Esophagus (tissue), 2 donors: ENCODE data around the gene SUMO2. TPM values are rescaled to one million over a fixed set of nuclear protein-coding genes. Genes with fewer than 3 reads are reported as not detected.
"Not testable (repeated sequence)": the region's sequence is repeated elsewhere in the genome, so short reads cannot be mapped to it uniquely, and the experiment has no call there.

ENCODE experiments used
- H3K27ac ChIP-seq, 2 donors: one replicate each; pipeline ENCODE4 v1.5.1; 2013; ENCODE audit warnings: low read depth in 2 of 2, mild to moderate bottlenecking in 2 of 2, inconsistent platforms in 1 of 2, low read length in 1 of 2, moderate library complexity in 1 of 2
- H3K27me3 ChIP-seq, 2 donors: one replicate each; pipeline ENCODE4 v1.6.1; 2013; ENCODE audit warnings: low read length in 2 of 2, control low read depth in 1 of 2, mild to moderate bottlenecking in 1 of 2; ENCODE audit not compliant: insufficient read depth in 2 of 2, control insufficient read depth in 1 of 2
- H3K36me3 ChIP-seq, 2 donors: one replicate each; pipeline ENCODE4 v1.6.1; 2013; ENCODE audit warnings: low read length in 1 of 2; ENCODE audit not compliant: control insufficient read depth in 2 of 2, insufficient read depth in 2 of 2
- H3K4me1 ChIP-seq, 2 donors: one replicate each; pipeline ENCODE4 v1.6.1; 2013; ENCODE audit warnings: low read length in 1 of 2; ENCODE audit not compliant: control insufficient read depth in 2 of 2, insufficient read depth in 2 of 2
- H3K4me3 ChIP-seq, 2 donors: one replicate each; pipeline ENCODE4 v1.5.1; 2013; ENCODE audit warnings: low read length in 2 of 2, mild to moderate bottlenecking in 2 of 2, low read depth in 1 of 2, moderate library complexity in 1 of 2
- H3K9me3 ChIP-seq, 2 donors: one replicate each; pipeline ENCODE4 v1.6.1; 2013; ENCODE audit warnings: mild to moderate bottlenecking in 2 of 2, low read depth in 1 of 2, low read length in 1 of 2, moderate library complexity in 1 of 2; ENCODE audit not compliant: control insufficient read depth in 2 of 2, insufficient read depth in 1 of 2
- WGBS, 2 donors: extraction: QIAGEN DNeasy Blood & Tissue Kit; methylation state at CpG; one replicate each; pipeline ENCODE4 v1.1.7; 2013; 5-methylcytosine and 5-hydroxymethylcytosine counted together
- polyA plus RNA-seq, 2 donors: library from polyadenylated mRNA; stranded (reverse); fragments of 200-250 nt; gene quantifications; one replicate each; pipeline ENCODE4 v1.2.3, GENCODE V29; 2013
- donor health status: healthy with polysubstance abuse.
- donor health status: Bipolar disorder and iron deficiency.

Gene SUMO2
- polyA plus RNA-seq, 2 donors = 68.8 to 76.0 TPM

DNA sequence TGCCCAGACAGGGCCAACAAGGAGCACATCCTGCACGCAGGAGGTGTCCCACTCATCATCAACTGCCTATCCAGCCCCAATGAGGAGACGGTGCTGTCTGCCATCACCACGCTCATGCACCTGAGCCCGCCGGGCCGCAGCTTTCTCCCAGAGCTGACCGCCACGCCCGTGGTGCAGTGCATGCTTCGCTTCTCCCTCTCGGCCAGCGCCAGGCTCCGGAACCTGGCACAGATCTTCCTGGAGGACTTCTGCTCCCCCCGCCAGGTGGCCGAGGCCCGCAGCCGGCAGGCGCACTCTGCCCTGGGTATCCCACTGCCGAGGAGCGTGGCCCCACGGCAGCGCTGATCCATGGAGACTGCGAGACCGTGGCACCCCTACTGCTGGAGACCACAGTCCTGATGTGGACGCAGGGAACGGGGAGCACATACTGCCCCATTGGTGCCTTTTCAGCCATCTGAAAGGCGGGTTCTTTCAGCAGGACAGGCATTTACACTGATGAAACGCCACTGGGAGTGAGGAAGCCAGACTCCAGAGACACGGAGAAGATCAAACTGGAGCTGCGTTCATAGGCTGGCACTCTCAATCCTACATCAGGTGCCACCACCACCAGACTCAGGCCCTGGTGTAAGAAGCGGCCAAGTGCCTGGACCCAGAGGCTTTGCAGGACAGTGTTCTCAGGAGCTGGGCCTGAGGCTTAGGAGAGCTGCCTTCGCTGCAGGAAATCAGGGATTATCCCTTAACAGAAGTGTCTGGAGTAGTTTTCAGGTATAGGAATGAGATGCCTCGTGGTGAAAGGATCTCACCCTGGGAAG, 53.9 kb downstream of the SUMO2 start:
- 78 to 81% methylated on average over 33 of the region's 33 CpGs for WGBS, 2 donors
- Histone ChIP-seq H3K4me3 (no peak overlapping the region), H3K4me1 (peaks cover 5 to 31% of the 10 kb centered on the region in 2 donors), H3K9me3 (no peaks in the 10 kb centered on the region), H3K27ac (peak overlapping the region; percentile 35 to 68), H3K36me3 (peaks cover 4 to 11% of the 10 kb centered on the region in 2 donors), H3K27me3 (no peaks in the 10 kb centered on the region)

DNA sequence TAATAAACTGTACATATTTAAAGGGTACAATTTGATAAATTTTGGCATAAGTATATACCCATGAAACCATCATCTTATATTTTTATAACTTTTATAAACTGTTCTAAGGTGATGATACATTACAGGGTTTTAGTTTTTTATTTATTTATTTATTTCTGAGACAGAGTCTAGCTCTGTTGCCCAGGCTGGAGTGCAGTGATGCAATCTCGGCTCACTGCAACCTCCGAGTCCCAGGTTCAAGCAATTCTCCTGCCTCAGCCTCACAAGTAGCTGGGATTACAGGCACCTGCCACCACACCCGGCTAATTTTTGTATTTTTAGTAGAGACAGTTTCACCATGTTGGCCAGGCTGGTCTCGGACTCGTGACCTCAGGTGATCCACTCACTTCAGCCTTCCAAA, 54.8 kb downstream of the SUMO2 start:
- peaks cover 5 to 33% of the 10 kb centered on the region in 2 donors for H3K4me1 ChIP-seq
- H3K4me3 ChIP-seq, H3K9me3 ChIP-seq, H3K27me3 ChIP-seq: not testable (repeated sequence)
- peaks cover 4 to 11% of the 10 kb centered on the region in 2 donors for H3K36me3 ChIP-seq
- H3K27ac ChIP-seq = peak overlapping the region in 1 of 2 donors; percentile 68
- WGBS, 2 donors = 64 to 81% methylated on average over 5 of the region's 5 CpGs

DNA sequence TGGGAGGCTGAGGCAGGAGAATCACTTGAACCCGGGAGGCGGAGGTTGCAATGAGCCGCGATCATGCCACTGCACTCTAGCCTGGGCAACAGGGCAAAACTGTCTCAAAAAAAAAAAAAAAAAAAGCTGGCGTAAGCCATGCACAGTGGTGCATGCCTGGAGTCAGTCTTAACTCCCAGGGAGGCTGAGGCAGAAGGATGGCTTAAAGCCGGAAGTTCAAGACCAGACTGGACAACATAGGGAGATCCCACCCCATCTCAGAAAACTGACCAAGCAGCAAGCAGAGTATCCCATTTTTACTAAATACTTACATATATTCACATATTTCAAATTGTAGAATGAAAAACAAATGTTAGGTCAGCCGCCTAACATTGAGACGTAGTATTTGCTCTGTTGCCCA, 55.8 kb downstream of the SUMO2 start:
- H3K4me3 ChIP-seq = no peak overlapping the region
- H3K36me3 ChIP-seq = peaks cover 4 to 11% of the 10 kb centered on the region in 2 donors
- peaks cover 5 to 33% of the 10 kb centered on the region in 2 donors for H3K4me1 ChIP-seq
- no peaks in the 10 kb centered on the region for H3K27me3 ChIP-seq
- 87 to 96% methylated on average over 8 of the region's 8 CpGs for WGBS, 2 donors
- peak overlapping the region; percentile 15 to 37 for H3K27ac ChIP-seq
- H3K9me3 ChIP-seq = no peaks in the 10 kb centered on the region

DNA sequence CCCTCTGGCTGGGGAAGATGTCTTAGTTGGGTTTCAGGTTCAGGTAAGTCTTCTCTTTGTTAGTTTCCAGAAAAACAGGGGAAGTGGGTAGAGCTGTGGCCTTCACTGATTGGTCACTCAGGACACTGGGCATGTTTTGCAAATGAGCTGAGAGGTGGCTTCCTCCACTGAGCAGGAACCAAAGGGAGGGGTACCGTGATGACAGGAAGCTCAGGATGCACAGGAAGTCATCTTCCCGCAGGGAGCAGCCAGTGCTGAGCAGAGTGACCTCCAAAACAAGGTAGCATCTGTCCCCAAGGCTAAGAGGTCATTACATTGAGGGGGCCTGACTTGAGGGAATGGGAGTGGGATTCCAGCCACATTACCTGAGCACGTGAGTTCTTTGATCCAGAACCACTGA, 56.8 kb downstream of the SUMO2 start:
- H3K36me3 ChIP-seq = peaks cover 4 to 11% of the 10 kb centered on the region in 2 donors
- no peak overlapping the region for H3K4me3 ChIP-seq
- no peaks in the 10 kb centered on the region for H3K9me3 ChIP-seq
- H3K27me3 ChIP-seq = no peaks in the 10 kb centered on the region
- H3K27ac ChIP-seq = peak overlapping the region; percentile 8 to 71
- peaks cover 5 to 33% of the 10 kb centered on the region in 2 donors for H3K4me1 ChIP-seq
- WGBS, 2 donors = 62 to 63% methylated on average over 3 of the region's 3 CpGs

DNA sequence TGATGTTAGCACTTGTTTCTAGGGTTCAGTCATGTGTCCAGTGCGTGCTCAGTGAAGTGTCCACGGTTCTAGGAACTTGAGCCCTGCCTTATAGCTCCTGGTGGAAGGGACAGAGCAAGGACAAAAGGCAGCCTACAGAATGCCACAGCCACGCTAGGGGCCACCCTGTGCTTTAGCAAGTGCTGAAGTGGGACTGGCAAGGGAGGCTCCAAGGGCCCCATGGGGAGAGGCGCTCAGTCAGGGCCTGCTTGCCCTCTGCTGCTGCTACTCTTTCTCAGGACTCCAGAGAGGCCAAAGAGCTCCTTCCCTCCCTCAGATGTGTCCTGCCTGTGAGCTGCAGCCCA, 58.0 kb downstream of the SUMO2 start:
- Histone ChIP-seq H3K9me3 (no peaks in the 10 kb centered on the region), H3K36me3 (peaks cover 4 to 9% of the 10 kb centered on the region in 2 donors), H3K27me3 (no peaks in the 10 kb centered on the region), H3K27ac (peak overlapping the region; percentile 93 to 99), H3K4me3 (no peak overlapping the region), H3K4me1 (peaks cover 5 to 29% of the 10 kb centered on the region in 2 donors)
- WGBS, 2 donors = 67 to 82% methylated on average over 4 of the region's 4 CpGs

DNA sequence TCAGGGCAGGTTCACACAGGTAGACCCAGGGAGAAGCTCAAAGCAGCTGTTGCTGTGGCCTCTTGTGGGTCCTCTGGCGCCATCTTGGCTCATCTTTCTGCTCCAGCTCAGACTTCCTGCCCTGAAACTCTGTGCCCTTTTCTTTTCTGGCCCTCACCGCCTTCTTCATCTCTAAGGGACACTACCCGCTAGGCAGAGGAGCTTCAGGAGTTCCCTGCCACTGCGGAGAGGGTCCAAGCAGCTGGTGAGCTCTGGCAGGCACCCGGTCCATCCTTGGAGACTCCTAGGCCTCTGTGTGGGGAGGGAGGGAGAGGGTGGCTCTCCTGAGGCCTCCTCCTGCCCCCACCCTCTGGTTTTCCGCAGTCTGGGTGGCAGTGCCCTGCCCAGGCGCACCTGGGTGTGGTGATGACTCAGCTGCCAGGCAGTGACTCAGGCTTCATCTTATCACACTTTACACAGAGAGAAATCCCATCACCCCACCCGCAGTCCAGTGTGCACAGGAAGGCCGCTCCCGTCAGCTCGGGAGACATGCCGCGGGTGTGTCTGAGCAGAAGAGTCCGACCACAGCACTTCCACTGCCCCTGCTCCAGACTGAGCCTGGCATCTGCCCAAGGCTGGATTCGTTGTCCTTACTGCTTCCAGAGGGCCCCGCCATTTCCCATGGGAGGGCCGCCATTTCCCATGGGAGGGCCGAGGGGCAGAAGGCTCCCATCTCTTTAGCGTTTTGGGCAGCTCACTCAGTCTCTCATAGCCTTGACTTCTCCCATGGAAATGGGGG, 58.5 kb downstream of the SUMO2 start:
- H3K4me1 ChIP-seq = peaks cover 5 to 30% of the 10 kb centered on the region in 2 donors
- WGBS, 2 donors = 39 to 55% methylated on average over 15 to 19 of the region's 19 CpGs
- H3K9me3 ChIP-seq = no peaks in the 10 kb centered on the region
- no peaks in the 10 kb centered on the region for H3K27me3 ChIP-seq
- no peak overlapping the region for H3K4me3 ChIP-seq
- H3K36me3 ChIP-seq = peaks cover 4% of the 10 kb centered on the region in 2 donors
- peak overlapping the region; percentile 93 to 99 for H3K27ac ChIP-seq

DNA sequence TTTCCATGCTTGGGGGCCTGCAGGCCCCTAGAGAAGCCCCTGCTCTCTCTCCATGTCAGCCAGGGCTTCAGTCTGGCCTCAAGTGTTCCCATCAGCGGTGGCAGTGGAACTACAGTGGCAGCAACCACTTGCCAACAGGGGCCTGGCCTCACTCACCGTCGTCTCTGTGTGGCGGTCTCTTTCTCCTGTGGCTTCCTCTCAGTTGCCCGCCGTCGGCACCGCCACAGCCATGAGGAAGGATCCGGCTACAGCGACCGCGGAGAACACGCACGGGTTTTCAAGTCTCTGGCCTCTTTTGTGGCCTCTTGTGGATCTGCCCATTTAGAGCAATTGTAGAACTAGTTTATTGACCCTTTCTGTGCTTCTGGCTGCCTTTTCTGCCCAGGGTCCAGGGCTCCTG, 64.5 kb downstream of the SUMO2 start:
- H3K4me1 ChIP-seq = peaks cover 7 to 9% of the 10 kb centered on the region in 2 donors
- peaks cover 0 to 4% of the 10 kb centered on the region in 2 donors for H3K36me3 ChIP-seq
- H3K4me3 ChIP-seq = no peak overlapping the region
- 94 to 95% methylated on average over 14 of the region's 14 CpGs for WGBS, 2 donors
- no peaks in the 10 kb centered on the region for H3K27me3 ChIP-seq
- no peaks in the 10 kb centered on the region for H3K9me3 ChIP-seq
- peak overlapping the region in 1 of 2 donors; percentile 45 for H3K27ac ChIP-seq

DNA sequence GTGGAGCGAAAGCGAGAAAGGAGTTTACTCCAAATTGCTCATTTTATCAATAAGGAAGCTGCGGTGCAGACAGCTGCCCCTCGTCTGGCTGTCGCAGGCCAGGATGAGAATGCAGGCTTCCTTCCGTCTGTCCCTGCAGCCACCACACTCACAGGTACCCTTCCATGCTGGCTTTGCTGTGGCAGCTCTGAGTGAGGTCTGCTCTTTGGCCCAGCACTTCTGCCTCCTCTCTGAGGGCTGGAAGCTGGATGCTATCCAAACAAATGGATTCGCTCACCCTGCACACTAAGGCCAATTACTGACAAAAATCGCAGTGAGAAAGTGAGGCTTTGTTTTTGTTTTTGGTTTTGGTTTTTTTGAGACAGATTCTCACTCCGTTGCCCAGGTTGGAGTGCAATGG, 66.0 kb downstream of the SUMO2 start:
- no peaks in the 10 kb centered on the region for H3K27me3 ChIP-seq
- H3K9me3 ChIP-seq = no peaks in the 10 kb centered on the region
- H3K27ac ChIP-seq = peak overlapping the region in 1 of 2 donors; percentile 64
- no peak overlapping the region for H3K4me3 ChIP-seq
- WGBS, 2 donors = 79 to 86% methylated on average over 9 of the region's 9 CpGs
- peaks cover 0 to 4% of the 10 kb centered on the region in 2 donors for H3K36me3 ChIP-seq
- H3K4me1 ChIP-seq = peaks cover 7 to 9% of the 10 kb centered on the region in 2 donors
